NCI-H2029 treated with DMSO at 0.1 percent for 48 hours (cell line): Measurements from ENCODE around the gene ARMC10.
"Not testable (repeated sequence)": the region's sequence is repeated elsewhere in the genome, so short reads cannot be mapped to it uniquely, and the experiment has no call there.

Experiments
- DNase-seq: peaks from one replicate; lab custom pipeline; 2025; lab: John Stamatoyannopoulos, UW

The ARMC10 gene

GRCh38 chr7:103074519-103075336 lies at the start of gene ARMC10, which contains the start of gene FBXL13:
Gene ARMC10, plus strand, starts transcription at chr7:103075140. Its CDS starts 133 bp downstream, at chr7:103075273.
Gene FBXL13, minus strand, starts transcription at chr7:103074796.
- DNase-seq: peak; percentile 82

- no peak for DNase-seq
Observed at GRCh38 chr7:103025341-103025740, 49.6 kb upstream of the ARMC10 start.

GRCh38 chr7:103031024-103031423 lies 43.9 kb upstream of the ARMC10 start:
- DNase-seq: no peak

- no peak for DNase-seq
Observed at GRCh38 chr7:103031781-103032180, 43.2 kb upstream of the ARMC10 start.

- DNase-seq: not testable (repeated sequence)
Observed at GRCh38 chr7:103034318-103034717, 40.6 kb upstream of the ARMC10 start.

GRCh38 chr7:103037476-103037822 lies 37.5 kb upstream of the ARMC10 start:
- DNase-seq: no peak

- DNase-seq: not testable (repeated sequence)
Observed at GRCh38 chr7:103037823-103038739, 36.9 kb upstream of the ARMC10 start.

GRCh38 chr7:103041815-103042214 lies 33.1 kb upstream of the ARMC10 start:
- not testable (repeated sequence) for DNase-seq

GRCh38 chr7:103048833-103049232 lies 26.1 kb upstream of the ARMC10 start:
- DNase-seq: no peak

- no peak for DNase-seq
Observed at GRCh38 chr7:103051519-103051918, 23.4 kb upstream of the ARMC10 start.

GRCh38 chr7:103056006-103056405 lies 18.9 kb upstream of the ARMC10 start:
- DNase-seq: not testable (repeated sequence)

GRCh38 chr7:103058122-103058521 lies 16.8 kb upstream of the ARMC10 start:
- no peak for DNase-seq

- no peak for DNase-seq
Observed at GRCh38 chr7:103059471-103059870, 15.5 kb upstream of the ARMC10 start.

- DNase-seq: no peak
Observed at GRCh38 chr7:103063895-103064294, 11.0 kb upstream of the ARMC10 start.

GRCh38 chr7:103065667-103066066 lies 9.3 kb upstream of the ARMC10 start:
- DNase-seq: no peak

- DNase-seq: no peak
Observed at GRCh38 chr7:103068414-103069403, 6.2 kb upstream of the ARMC10 start.

- DNase-seq: no peak
Observed at GRCh38 chr7:103071000-103071399, 3.9 kb upstream of the ARMC10 start.

GRCh38 chr7:103073989-103074518 lies 886 bp upstream of the ARMC10 start:
- no peak for DNase-seq

GRCh38 chr7:103075337-103075918 lies 488 bp downstream of the ARMC10 start:
- DNase-seq: no peak

GRCh38 chr7:103076764-103077163 lies 1.8 kb downstream of the ARMC10 start:
- DNase-seq: no peak

- DNase-seq: no peak
Observed at GRCh38 chr7:103077318-103077717, 2.4 kb downstream of the ARMC10 start.
